Effector memory CD8-positive, alpha-beta T cell (primary cell): ENCODE data around the gene ROBO2.

Experiments used
- ATAC-seq: fragments of 150-1000 bp; cut with Tn5 transposase; replicated peaks from 2 replicates; pipeline ENCODE4 v1.10.0; 2021; ENCODE audit warnings: mild to moderate bottlenecking, moderate library complexity
- DNase-seq, 3 experiments: peaks; one replicate each; pipeline ENCODE4 v3.0.0; 2021
- H3K27ac Mint-ChIP-seq, 2 donors: one replicate each; pipeline ENCODE4 v1.8.0; 2022; ENCODE audit warnings: mild to moderate bottlenecking in 2 of 2, mixed read lengths in 2 of 2, moderate library complexity in 2 of 2
- H3K27me3 Mint-ChIP-seq, 2 donors: one replicate each; pipeline ENCODE4 v1.8.0; 2022; ENCODE audit warnings: mixed read lengths in 2 of 2
- H3K36me3 Mint-ChIP-seq: one replicate; pipeline ENCODE4 v1.8.0; 2022; ENCODE audit warnings: mild to moderate bottlenecking, moderate library complexity, mixed read lengths; ENCODE audit not compliant: insufficient read depth
- H3K4me1 Mint-ChIP-seq, 2 donors: one replicate each; pipeline ENCODE4 v1.8.0; 2022; ENCODE audit warnings: low read depth in 2 of 2, mixed read lengths in 2 of 2
- H3K4me3 Mint-ChIP-seq, 2 donors: one replicate each; pipeline ENCODE4 v1.8.0; 2022; ENCODE audit warnings: mild to moderate bottlenecking in 2 of 2, mixed read lengths in 2 of 2, moderate library complexity in 2 of 2
- H3K9me3 Mint-ChIP-seq, 2 donors: one replicate each; pipeline ENCODE4 v1.8.0; 2022; ENCODE audit warnings: mixed read lengths in 2 of 2

Gene ROBO2

DNA sequence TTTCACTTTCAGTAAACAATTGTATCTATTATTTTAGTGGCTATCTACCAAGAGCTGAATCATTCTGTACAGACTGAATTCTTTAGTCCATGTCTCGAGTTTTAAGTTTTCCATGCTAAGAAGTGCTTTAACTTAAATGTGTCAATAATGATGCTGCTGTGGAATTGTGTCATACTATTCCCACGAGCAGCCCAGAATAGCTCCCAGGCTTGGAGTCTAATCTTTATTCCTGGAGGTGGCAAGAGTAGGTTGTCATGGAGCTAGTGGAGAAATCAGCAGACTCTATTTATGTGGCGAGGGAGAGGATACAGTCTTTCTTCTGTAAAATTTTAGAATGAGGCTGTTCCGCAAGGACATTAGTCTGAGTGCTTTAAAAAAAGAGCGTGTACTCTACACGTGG is 207.2 kb downstream of the ROBO2 start:
- no peaks in the 10 kb centered on the region for H3K4me1 Mint-ChIP-seq
- no peaks in the 10 kb centered on the region for H3K27me3 Mint-ChIP-seq
- H3K36me3 Mint-ChIP-seq = no peaks in the 10 kb centered on the region
- ATAC-seq (no peak), DNase-seq (no peak)
- H3K9me3 Mint-ChIP-seq = peaks cover 4 to 7% of the 10 kb centered on the region in 2 donors
- H3K27ac Mint-ChIP-seq = no peak overlapping the region
- H3K4me3 Mint-ChIP-seq = no peak overlapping the region

GRCh38 chr3:77247817-77248216 is 207.9 kb downstream of the ROBO2 start:
- Mint-ChIP-seq H3K27ac (no peak overlapping the region), H3K36me3 (no peaks in the 10 kb centered on the region), H3K27me3 (no peaks in the 10 kb centered on the region), H3K4me3 (no peak overlapping the region), H3K9me3 (peaks cover 3% of the 10 kb centered on the region in 2 donors), H3K4me1 (no peaks in the 10 kb centered on the region)
- DNase-seq (no peak), ATAC-seq (no peak)

GRCh38 chr3:77248420-77248819 is 208.5 kb downstream of the ROBO2 start:
- ATAC-seq (no peak), DNase-seq (no peak)
- Mint-ChIP-seq H3K4me3 (no peak overlapping the region), H3K27me3 (no peaks in the 10 kb centered on the region), H3K9me3 (peaks cover 0 to 2% of the 10 kb centered on the region in 2 donors), H3K27ac (no peak overlapping the region), H3K36me3 (no peaks in the 10 kb centered on the region), H3K4me1 (no peaks in the 10 kb centered on the region)

- no peaks in the 10 kb centered on the region for H3K36me3 Mint-ChIP-seq
- H3K27ac Mint-ChIP-seq = no peak overlapping the region
- no peaks in the 10 kb centered on the region for H3K4me1 Mint-ChIP-seq
- H3K4me3 Mint-ChIP-seq = no peak overlapping the region
- no peak for DNase-seq
- ATAC-seq = no peak
- peaks cover 0 to 4% of the 10 kb centered on the region in 2 donors for H3K9me3 Mint-ChIP-seq
- H3K27me3 Mint-ChIP-seq = no peaks in the 10 kb centered on the region
Measured at GRCh38 chr3:77251136-77251535, 211.2 kb downstream of the ROBO2 start.

GRCh38 chr3:77254967-77255831 is 215.3 kb downstream of the ROBO2 start:
- ATAC-seq (no peak), DNase-seq (no peak)
- Mint-ChIP-seq H3K9me3 (peaks cover 7% of the 10 kb centered on the region in 2 donors), H3K4me1 (no peaks in the 10 kb centered on the region), H3K36me3 (no peaks in the 10 kb centered on the region), H3K4me3 (no peak overlapping the region), H3K27ac (no peak overlapping the region), H3K27me3 (no peaks in the 10 kb centered on the region)

- DNase-seq (no peak), ATAC-seq (no peak)
- H3K4me1 Mint-ChIP-seq = no peaks in the 10 kb centered on the region
- H3K27ac Mint-ChIP-seq = no peak overlapping the region
- peaks cover 7 to 8% of the 10 kb centered on the region in 2 donors for H3K9me3 Mint-ChIP-seq
- H3K36me3 Mint-ChIP-seq = no peaks in the 10 kb centered on the region
- H3K27me3 Mint-ChIP-seq = no peaks in the 10 kb centered on the region
- H3K4me3 Mint-ChIP-seq = no peak overlapping the region
Measured at GRCh38 chr3:77256584-77257503, 216.9 kb downstream of the ROBO2 start.

GRCh38 chr3:77259694-77260093 is 219.8 kb downstream of the ROBO2 start:
- Mint-ChIP-seq H3K4me1 (no peaks in the 10 kb centered on the region), H3K36me3 (no peaks in the 10 kb centered on the region), H3K4me3 (no peak overlapping the region), H3K27ac (no peak overlapping the region), H3K27me3 (no peaks in the 10 kb centered on the region), H3K9me3 (peaks cover 7 to 10% of the 10 kb centered on the region in 2 donors)
- no peak for DNase-seq
- ATAC-seq = no peak

DNA sequence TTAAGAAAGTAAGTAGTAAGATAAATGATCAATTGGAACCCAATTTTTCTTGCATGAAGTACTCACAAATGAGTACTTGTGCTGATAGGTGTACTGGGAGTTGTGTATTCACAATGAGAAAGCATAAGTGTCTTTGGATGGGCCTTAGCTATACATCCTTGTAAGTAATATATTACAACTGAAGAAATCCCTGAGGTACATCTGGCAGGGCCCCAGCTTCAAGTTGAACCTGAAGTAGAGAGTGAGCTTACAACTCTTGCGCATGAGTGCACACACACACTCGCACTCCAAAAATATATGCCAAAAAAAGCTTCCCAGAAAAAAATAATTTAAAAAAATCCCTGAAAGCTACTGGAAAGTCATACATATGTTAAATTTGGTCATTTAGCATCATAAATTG is 222.5 kb downstream of the ROBO2 start:
- no peak overlapping the region for H3K27ac Mint-ChIP-seq
- no peaks in the 10 kb centered on the region for H3K36me3 Mint-ChIP-seq
- no peak overlapping the region for H3K4me3 Mint-ChIP-seq
- peaks cover 14 to 20% of the 10 kb centered on the region in 2 donors for H3K9me3 Mint-ChIP-seq
- ATAC-seq (no peak), DNase-seq (no peak)
- no peaks in the 10 kb centered on the region for H3K27me3 Mint-ChIP-seq
- no peaks in the 10 kb centered on the region for H3K4me1 Mint-ChIP-seq

GRCh38 chr3:77267589-77267988 is 227.7 kb downstream of the ROBO2 start:
- no peak for ATAC-seq
- Mint-ChIP-seq H3K4me3 (no peak overlapping the region), H3K27me3 (no peaks in the 10 kb centered on the region), H3K9me3 (peaks cover 10 to 20% of the 10 kb centered on the region in 2 donors), H3K27ac (no peak overlapping the region), H3K4me1 (no peaks in the 10 kb centered on the region), H3K36me3 (no peaks in the 10 kb centered on the region)
- DNase-seq = no peak

DNA sequence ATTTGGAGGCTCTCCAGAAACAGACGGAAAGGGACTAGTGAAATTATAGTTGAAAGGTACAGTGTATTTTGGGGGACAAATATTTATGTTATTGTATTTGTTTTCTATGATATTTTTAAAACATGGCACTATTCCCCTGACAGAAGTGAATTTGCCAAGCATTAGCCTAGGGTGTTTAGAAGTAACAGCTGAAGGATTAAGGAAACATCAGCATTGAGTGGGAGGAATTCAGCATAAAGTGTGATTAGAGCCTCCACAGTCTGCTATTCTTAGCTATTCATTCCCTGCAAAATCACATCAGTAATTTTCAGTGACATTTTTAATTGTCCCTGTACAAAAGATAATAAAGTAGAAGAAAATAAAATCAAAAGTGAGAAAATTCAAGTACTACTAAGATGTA is 231.4 kb downstream of the ROBO2 start:
- Mint-ChIP-seq H3K27me3 (no peaks in the 10 kb centered on the region), H3K36me3 (no peaks in the 10 kb centered on the region), H3K9me3 (peaks cover 5 to 15% of the 10 kb centered on the region in 2 donors), H3K4me1 (no peaks in the 10 kb centered on the region), H3K4me3 (no peak overlapping the region), H3K27ac (no peak overlapping the region)
- no peak for DNase-seq
- ATAC-seq = no peak

DNA sequence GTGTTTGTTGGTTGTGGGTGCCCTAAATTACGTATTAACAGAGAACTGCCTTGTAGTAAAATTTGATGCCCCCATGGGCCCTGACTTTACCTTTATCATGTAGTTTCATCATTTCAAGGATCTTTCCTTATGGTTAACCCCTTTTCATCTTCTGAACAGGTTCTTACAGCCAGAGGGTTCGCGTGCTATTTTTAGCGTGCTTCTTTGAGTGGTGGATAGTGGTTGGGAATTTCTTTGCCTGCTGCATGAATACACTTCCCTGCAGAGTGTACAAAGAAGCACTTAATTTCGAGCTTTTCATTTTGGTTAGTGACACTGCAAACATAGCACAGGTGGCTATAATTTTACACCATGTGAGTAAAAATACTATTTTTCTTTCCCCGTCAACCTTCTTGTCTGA is 231.8 kb downstream of the ROBO2 start:
- H3K27ac Mint-ChIP-seq = no peak overlapping the region
- H3K4me1 Mint-ChIP-seq = no peaks in the 10 kb centered on the region
- peaks cover 3 to 11% of the 10 kb centered on the region in 2 donors for H3K9me3 Mint-ChIP-seq
- H3K36me3 Mint-ChIP-seq = no peaks in the 10 kb centered on the region
- no peak for ATAC-seq
- no peaks in the 10 kb centered on the region for H3K27me3 Mint-ChIP-seq
- no peak overlapping the region for H3K4me3 Mint-ChIP-seq
- DNase-seq = no peak

DNA sequence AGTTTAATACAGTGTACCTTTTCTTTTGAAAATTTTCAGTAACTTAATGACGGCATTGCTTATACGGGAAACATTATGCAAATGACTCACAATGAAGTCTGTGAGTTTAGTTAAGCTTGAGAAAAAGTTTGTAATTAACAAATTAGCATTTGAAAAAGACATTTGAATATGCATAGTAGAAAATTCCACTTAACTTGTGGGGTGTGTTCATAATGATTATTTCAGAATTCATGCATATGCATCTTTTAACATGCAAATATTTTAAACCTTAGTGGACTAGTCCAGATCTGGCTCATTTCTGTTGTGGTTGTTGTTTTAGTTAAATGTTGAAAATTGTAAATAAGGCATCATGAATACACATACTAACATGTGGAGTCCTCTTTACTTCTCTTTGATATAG is 239.4 kb downstream of the ROBO2 start:
- ATAC-seq (no peak), DNase-seq (no peak)

DNA sequence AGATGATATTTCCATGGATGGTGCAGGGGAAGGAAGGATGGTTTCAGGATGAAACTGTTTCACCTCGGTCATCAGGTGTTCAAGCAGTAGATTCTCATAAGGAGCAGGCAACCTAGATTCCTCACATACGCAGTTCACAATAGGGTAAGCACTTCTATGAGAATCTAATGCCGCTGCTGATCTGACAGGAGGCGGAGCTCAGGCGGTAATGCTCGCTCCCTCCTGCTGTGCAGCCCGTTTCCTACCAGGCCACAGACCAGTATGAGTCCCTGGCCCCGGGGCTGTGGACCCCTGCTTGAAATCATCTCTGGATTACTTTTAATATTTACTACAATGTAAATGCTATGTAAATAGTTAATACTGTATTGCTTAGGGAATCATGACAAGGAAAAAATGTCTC is 241.8 kb downstream of the ROBO2 start:
- H3K36me3 Mint-ChIP-seq = no peaks in the 10 kb centered on the region
- ATAC-seq (no peak), DNase-seq (no peak)
- H3K4me3 Mint-ChIP-seq = no peak overlapping the region
- no peak overlapping the region for H3K27ac Mint-ChIP-seq
- H3K4me1 Mint-ChIP-seq = no peaks in the 10 kb centered on the region
- peaks cover 7% of the 10 kb centered on the region in 2 donors for H3K9me3 Mint-ChIP-seq
- no peaks in the 10 kb centered on the region for H3K27me3 Mint-ChIP-seq

More for the DNA sequence above, 239.4 kb downstream of the ROBO2 start:
- H3K27me3 Mint-ChIP-seq = no peaks in the 10 kb centered on the region
- no peaks in the 10 kb centered on the region for H3K4me1 Mint-ChIP-seq
- H3K9me3 Mint-ChIP-seq = peaks cover 7% of the 10 kb centered on the region in 2 donors
- H3K27ac Mint-ChIP-seq = no peak overlapping the region
- H3K36me3 Mint-ChIP-seq = no peaks in the 10 kb centered on the region
- H3K4me3 Mint-ChIP-seq = no peak overlapping the region

DNA sequence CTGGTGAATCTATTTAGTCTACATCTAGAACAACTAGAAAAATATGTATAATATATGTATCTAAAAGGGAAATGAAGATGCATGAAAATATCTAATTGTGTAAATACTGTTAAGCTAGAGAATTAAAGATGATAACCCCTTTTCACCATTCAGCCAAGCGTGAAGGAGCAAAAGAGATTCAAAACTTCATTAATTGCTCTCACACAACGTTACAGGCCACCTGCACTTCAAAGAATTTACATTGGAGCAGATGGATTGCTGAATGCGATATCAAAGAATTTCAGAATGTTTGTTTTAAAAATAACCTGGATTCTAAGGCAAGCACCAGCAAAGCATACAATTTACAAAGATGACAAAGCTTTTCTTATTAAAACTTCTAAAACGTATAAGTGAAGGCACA is 243.2 kb downstream of the ROBO2 start:
- H3K4me1 Mint-ChIP-seq = no peaks in the 10 kb centered on the region
- H3K27ac Mint-ChIP-seq = no peak overlapping the region
- peaks cover 0 to 5% of the 10 kb centered on the region in 2 donors for H3K9me3 Mint-ChIP-seq
- no peaks in the 10 kb centered on the region for H3K27me3 Mint-ChIP-seq
- DNase-seq = no peak
- H3K36me3 Mint-ChIP-seq = no peaks in the 10 kb centered on the region
- no peak overlapping the region for H3K4me3 Mint-ChIP-seq
- no peak for ATAC-seq
